ENCODE data around the gene PTPRM.

DNA sequence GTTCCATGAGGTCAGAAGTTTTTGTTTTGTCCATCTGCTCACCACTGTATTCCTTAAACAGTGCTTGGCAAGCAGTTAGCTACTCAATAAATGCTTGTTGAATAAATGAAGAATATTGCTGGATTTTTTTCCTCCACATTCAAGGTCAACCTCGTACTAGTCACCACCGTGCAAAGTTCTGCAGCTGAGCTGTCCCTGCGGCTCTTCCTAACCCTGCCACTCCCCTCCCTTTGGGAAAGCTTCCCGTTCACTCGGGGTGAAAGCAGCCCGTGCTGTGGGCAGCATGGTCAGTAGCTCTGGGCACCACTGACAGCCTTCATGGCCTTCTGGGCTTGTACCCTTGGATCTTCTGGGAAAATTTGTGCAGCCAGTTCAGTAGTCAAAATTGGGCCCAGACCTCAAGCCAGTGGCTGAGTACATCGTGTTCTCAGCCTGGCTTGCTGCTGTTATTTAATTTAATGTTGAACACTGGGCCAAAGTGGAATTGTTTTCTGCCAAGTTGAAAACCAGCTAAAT is 572.8 kb downstream of the PTPRM start:
- TF ChIP-seq, protein P1, sequence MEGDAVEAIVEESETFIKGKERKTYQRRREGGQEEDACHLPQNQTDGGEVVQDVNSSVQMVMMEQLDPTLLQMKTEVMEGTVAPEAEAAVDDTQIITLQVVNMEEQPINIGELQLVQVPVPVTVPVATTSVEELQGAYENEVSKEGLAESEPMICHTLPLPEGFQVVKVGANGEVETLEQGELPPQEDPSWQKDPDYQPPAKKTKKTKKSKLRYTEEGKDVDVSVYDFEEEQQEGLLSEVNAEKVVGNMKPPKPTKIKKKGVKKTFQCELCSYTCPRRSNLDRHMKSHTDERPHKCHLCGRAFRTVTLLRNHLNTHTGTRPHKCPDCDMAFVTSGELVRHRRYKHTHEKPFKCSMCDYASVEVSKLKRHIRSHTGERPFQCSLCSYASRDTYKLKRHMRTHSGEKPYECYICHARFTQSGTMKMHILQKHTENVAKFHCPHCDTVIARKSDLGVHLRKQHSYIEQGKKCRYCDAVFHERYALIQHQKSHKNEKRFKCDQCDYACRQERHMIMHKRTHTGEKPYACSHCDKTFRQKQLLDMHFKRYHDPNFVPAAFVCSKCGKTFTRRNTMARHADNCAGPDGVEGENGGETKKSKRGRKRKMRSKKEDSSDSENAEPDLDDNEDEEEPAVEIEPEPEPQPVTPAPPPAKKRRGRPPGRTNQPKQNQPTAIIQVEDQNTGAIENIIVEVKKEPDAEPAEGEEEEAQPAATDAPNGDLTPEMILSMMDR (IDR thresholded peaks at IDR 0.05), result no peak
- no peak for TF ChIP-seq POLR2A (IDR thresholded peaks at IDR 0.05)

Data from lower leg skin (tissue), 3 donors.